DOHH2 (cell line): Measurements from ENCODE around the gene ANKRD66.

Experiments used
- H3F3A ChIP-seq: fragments of 200-600 bp; sonication (generic), shearing (Covaris generic); 2 replicates; pipeline ENCODE4 v1.6.0; 2016; ENCODE audit warnings: antibody characterized with exemption, mild to moderate bottlenecking; ENCODE audit not compliant: control insufficient read depth, insufficient read depth
- H3K27ac ChIP-seq: fragments of 200-600 bp; sonication (generic); 2 replicates; pipeline ENCODE4 v1.5.1; 2014; ENCODE audit warnings: low read depth, mild to moderate bottlenecking, low read length, moderate library complexity
- H3K27me3 ChIP-seq: fragments of 200-600 bp; sonication (generic); 2 replicates; pipeline ENCODE4 v1.6.1; 2014; ENCODE audit warnings: mild to moderate bottlenecking, low read length, mixed read lengths; ENCODE audit not compliant: control insufficient read depth
- H3K36me3 ChIP-seq: fragments of 200-600 bp; sonication (generic); 2 replicates; pipeline ENCODE4 v1.6.1; 2014; ENCODE audit warnings: mild to moderate bottlenecking, low read length, moderate library complexity, mixed read lengths; ENCODE audit not compliant: control insufficient read depth
- H3K4me1 ChIP-seq: fragments of 200-600 bp; sonication (generic); 2 replicates; pipeline ENCODE4 v1.6.1; 2014; ENCODE audit warnings: mild to moderate bottlenecking, low read length, mixed read lengths; ENCODE audit not compliant: control insufficient read depth
- H3K4me2 ChIP-seq: fragments of 200-600 bp; sonication (generic); 2 replicates; pipeline ENCODE4 v1.6.0; 2014; ENCODE audit warnings: mild to moderate bottlenecking, low read length, moderate library complexity
- H3K4me3 ChIP-seq: fragments of 200-600 bp; sonication (generic); 2 replicates; pipeline ENCODE4 v1.5.1; 2014; ENCODE audit warnings: mild to moderate bottlenecking, low read length, mixed read lengths
- H3K79me2 ChIP-seq: fragments of 200-600 bp; sonication (generic); 2 replicates; pipeline ENCODE4 v1.6.1; 2014; ENCODE audit warnings: mild to moderate bottlenecking, low read length, mixed read lengths; ENCODE audit not compliant: control insufficient read depth
- H3K9me2 ChIP-seq: fragments of 200-600 bp; sonication (generic); replicated peaks from 2 replicates; pipeline ENCODE4 v1.6.1; 2014; ENCODE audit warnings: mild to moderate bottlenecking, low read length, mixed read lengths; ENCODE audit not compliant: control insufficient read depth
- H3K9me3 ChIP-seq: fragments of 200-600 bp; sonication (generic); 2 replicates; pipeline ENCODE4 v1.6.1; 2014; ENCODE audit warnings: antibody characterized with exemption, low read length, mixed read lengths; ENCODE audit not compliant: control insufficient read depth, insufficient read depth
- H4K20me1 ChIP-seq: fragments of 200-600 bp; sonication (generic); 2 replicates; pipeline ENCODE4 v1.6.0; 2014; ENCODE audit warnings: low read depth, mild to moderate bottlenecking, antibody characterized with exemption, low read length, moderate library complexity; ENCODE audit not compliant: control insufficient read depth, insufficient read depth
- EZH2phosphoT487 ChIP-seq: fragments of 200-600 bp; sonication (generic); IDR thresholded peaks from 2 replicates; pipeline ENCODE4 v1.6.1; 2017; ENCODE audit warnings: borderline replicate concordance, mild to moderate bottlenecking, antibody characterized with exemption, low read length, moderate library complexity, mixed read lengths
- TF ChIP-seq, protein P1 (sequence below): fragments of 200-600 bp; sonication (generic); IDR thresholded peaks from one replicate; pipeline ENCODE4 v1.5.1; 2014; ENCODE audit warnings: antibody characterized with exemption, mild to moderate bottlenecking, low read depth, low read length; ENCODE audit not compliant: poor library complexity, severe bottlenecking

Gene ANKRD66

DNA sequence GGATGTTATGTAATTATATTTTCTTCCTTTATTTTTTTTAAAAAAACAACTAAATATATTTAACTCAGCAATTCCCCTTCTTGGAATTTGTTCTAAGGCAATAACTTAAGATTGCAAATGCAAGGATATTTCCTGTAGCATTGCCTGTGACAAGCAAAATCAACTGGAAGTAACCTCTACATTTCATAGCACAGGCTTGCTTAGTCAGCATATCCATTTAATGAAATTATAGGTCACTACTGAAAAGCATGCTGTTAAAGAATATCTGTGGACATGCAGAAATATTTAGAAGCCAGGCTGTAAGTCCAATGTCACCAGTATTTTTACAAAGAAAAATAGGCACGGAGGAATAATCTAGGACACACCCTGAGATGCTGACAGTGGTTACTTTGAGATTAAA lies 37.8 kb downstream of the ANKRD66 start:
- no peaks in the 10 kb centered on the region for H3F3A ChIP-seq

DNA sequence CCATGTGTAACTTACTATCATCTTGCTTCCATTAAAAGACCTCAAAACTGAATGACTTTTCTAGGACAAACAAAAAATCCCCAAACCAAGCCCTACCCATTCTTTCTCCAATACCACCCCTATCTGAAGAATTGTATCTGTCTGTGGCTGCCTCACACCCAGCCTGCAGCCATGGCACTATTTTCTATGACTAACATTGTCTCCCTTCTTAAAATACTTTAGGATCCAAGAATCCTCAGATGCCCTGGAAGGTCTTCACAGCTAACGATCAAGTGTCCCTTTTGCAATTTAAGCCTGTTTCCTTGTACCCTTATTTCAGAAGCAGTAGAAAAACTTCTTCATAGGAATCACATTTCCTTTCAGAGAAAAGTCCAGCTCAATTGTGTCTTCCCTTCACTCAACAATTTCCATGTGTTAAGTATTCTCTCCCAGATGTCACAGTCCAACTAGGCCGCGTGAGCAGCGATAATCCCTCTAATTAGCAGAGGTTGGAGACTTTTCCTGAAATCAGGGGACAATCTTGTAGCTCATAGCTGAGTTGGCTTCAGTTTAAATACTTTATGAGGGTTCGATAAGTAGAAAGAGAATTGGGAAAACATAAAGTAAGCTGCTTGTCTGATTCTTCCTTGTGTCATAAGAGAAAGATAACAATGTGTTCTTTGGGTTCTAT lies 41.3 kb downstream of the ANKRD66 start:
- Histone ChIP-seq H4K20me1 (no peaks in the 10 kb centered on the region), H3F3A (no peaks in the 10 kb centered on the region), H3K79me2 (no peaks in the 10 kb centered on the region), H3K27me3 (no peaks in the 10 kb centered on the region), H3K9me2 (no peaks in the 10 kb centered on the region), H3K27ac (no peak overlapping the region), H3K4me2 (no peak overlapping the region), H3K9me3 (no peaks in the 10 kb centered on the region), H3K36me3 (no peaks in the 10 kb centered on the region), H3K4me3 (no peak overlapping the region), H3K4me1 (no peaks in the 10 kb centered on the region)
- TF ChIP-seq, protein P1, sequence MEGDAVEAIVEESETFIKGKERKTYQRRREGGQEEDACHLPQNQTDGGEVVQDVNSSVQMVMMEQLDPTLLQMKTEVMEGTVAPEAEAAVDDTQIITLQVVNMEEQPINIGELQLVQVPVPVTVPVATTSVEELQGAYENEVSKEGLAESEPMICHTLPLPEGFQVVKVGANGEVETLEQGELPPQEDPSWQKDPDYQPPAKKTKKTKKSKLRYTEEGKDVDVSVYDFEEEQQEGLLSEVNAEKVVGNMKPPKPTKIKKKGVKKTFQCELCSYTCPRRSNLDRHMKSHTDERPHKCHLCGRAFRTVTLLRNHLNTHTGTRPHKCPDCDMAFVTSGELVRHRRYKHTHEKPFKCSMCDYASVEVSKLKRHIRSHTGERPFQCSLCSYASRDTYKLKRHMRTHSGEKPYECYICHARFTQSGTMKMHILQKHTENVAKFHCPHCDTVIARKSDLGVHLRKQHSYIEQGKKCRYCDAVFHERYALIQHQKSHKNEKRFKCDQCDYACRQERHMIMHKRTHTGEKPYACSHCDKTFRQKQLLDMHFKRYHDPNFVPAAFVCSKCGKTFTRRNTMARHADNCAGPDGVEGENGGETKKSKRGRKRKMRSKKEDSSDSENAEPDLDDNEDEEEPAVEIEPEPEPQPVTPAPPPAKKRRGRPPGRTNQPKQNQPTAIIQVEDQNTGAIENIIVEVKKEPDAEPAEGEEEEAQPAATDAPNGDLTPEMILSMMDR, result no peak
- TF ChIP-seq EZH2phosphoT487, result no peak

More for the DNA sequence above, 37.8 kb downstream of the ANKRD66 start:
- Histone ChIP-seq H3K36me3 (no peaks in the 10 kb centered on the region), H4K20me1 (no peaks in the 10 kb centered on the region), H3K27ac (no peak overlapping the region), H3K4me1 (no peaks in the 10 kb centered on the region), H3K9me3 (no peaks in the 10 kb centered on the region), H3K9me2 (no peaks in the 10 kb centered on the region), H3K4me2 (no peak overlapping the region), H3K27me3 (no peaks in the 10 kb centered on the region), H3K79me2 (no peaks in the 10 kb centered on the region), H3K4me3 (no peak overlapping the region)
- no peak for TF ChIP-seq EZH2phosphoT487
- TF ChIP-seq, protein P1, result no peak

DNA sequence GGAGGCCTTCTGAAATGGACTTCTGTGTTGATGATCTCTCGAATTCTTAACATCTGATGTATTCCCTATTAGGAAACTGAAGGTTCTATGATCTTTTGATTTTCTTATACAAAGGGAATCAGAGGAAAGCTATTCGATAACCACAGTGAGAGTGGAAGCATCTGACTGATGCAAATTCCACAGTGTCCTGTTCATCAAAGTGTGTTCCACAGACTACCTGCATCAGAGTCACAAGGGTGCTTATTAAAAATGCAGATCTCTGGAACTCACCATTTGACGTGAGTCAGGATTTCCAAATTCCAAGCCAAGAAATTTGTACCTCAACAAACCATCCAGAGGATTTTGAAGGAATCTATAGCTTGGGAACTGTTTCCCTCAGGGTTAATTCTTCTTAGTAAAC lies 42.1 kb downstream of the ANKRD66 start:
- Histone ChIP-seq H3F3A (no peaks in the 10 kb centered on the region), H3K4me2 (no peak overlapping the region), H3K79me2 (no peaks in the 10 kb centered on the region), H3K9me2 (no peaks in the 10 kb centered on the region), H3K4me3 (no peak overlapping the region), H3K27me3 (no peaks in the 10 kb centered on the region), H4K20me1 (no peaks in the 10 kb centered on the region), H3K27ac (no peak overlapping the region), H3K36me3 (no peaks in the 10 kb centered on the region), H3K4me1 (no peaks in the 10 kb centered on the region), H3K9me3 (no peaks in the 10 kb centered on the region)
- TF ChIP-seq, protein P1, result no peak
- no peak for TF ChIP-seq EZH2phosphoT487
